ENCODE measurements around the gene CFAP74.

The CFAP74 gene

GRCh38 chr1:2042830-2043773 lies 39.5 kb upstream of the CFAP74 start:
- DNase-seq (ENCODE audit: low spot score) = no peak

GRCh38 chr1:2041887-2042286 lies 38.3 kb upstream of the CFAP74 start:
- no peak for DNase-seq (ENCODE audit: low spot score)

GRCh38 chr1:2041305-2041704 lies 37.7 kb upstream of the CFAP74 start:
- no peak for DNase-seq (ENCODE audit: low spot score)

DNA sequence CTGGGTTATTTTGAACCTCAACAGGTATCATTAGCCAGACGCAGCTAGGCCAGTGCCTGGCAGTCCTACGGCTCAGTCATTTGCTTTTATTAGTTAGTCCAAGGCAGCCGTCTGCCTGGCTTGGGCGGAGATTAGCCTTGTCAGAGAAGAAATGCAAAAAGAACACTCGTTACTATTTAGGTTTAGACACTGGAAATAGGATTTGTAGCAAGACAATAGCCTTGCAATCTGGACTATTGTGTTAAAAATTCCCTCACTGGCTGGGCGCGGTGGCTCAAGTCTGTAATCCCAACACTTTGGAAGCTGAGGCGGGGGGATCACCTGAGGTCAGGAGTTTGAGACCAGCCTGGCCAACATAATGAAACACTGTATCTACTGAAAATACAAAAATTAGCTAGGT lies 35.7 kb upstream of the CFAP74 start:
- no peak for DNase-seq (ENCODE audit: low spot score)

- DNase-seq (ENCODE audit: low spot score) = no peak
Measured at GRCh38 chr1:2038229-2038628, 34.6 kb upstream of the CFAP74 start.

GRCh38 chr1:2037314-2037979 lies 33.9 kb upstream of the CFAP74 start:
- no peak for DNase-seq (ENCODE audit: low spot score)

DNA sequence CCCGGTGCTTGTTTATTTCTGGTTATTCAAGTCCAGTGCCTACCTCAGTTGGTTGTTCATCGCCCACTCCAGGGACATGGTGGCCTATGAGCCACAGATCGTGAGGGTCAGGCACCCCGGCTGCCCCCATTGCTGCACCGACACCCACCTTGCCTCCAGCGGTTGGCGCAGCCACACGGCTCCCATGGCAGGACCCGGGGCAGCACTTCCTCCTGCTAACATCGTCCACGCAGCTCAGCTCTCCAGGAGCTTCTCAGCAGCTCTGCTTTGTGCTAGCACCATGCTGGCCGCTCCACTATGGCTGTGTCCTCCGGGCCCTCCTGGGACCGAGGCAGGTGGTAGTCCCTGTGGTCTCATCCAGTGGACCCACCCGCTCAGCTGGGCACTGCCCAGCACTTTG lies 32.7 kb upstream of the CFAP74 start:
- no peak for DNase-seq (ENCODE audit: low spot score)

GRCh38 chr1:2033165-2033564 lies 29.6 kb upstream of the CFAP74 start:
- no peak for DNase-seq (ENCODE audit: low spot score)

- no peak for DNase-seq (ENCODE audit: low spot score)
Measured at GRCh38 chr1:2032737-2033136, 29.2 kb upstream of the CFAP74 start.

DNA sequence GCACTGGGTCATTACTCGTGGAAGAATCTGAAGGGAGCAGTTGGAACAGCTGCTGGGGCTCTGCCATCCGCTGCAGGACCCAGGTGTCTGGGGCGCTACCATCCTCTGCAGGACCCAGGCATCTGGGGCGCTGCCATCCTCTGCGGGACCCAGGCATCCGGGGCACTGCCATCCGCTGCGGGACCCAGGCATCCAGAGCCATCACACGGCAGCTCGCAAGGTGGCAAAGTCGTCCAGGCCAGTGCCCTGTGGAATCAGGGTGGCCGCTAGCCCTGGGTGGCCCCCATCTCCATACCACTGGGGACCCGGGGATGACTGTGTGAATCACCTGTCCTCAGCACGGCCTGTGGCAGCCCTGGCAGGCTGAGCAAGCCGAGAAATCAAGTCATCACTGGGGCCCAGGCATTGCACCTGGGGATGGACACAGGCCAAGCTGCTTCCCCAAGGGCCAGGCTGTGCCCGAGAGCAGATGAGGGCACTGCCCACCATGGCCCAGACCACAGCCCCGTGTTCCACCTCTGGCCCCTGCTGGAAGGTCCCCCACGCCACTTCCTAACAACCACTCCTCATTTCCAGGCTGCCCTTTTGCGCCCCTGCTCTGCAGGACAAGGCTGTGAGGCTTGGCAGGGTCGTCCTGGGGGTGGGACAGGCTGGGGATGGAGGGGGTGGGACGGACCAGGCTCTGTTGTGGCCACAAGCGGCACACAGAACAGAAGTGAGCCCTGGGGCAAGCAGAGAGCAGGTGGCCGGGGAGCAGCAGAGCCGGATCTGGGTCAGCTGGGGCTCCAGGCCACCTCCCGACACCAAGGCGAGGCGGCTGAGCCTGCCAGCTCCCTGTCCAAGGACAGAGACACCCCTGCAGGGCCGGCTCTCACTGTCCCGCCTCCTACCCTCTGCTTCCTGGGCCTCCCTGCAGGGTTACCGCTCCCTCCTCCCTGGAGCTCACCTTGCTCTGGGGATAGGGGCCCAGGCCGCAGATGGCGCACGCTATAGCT lies 28.3 kb upstream of the CFAP74 start:
- no peak for DNase-seq (ENCODE audit: low spot score)

- no peak for DNase-seq (ENCODE audit: low spot score)
Measured at GRCh38 chr1:2030076-2030871, 26.7 kb upstream of the CFAP74 start.

DNA sequence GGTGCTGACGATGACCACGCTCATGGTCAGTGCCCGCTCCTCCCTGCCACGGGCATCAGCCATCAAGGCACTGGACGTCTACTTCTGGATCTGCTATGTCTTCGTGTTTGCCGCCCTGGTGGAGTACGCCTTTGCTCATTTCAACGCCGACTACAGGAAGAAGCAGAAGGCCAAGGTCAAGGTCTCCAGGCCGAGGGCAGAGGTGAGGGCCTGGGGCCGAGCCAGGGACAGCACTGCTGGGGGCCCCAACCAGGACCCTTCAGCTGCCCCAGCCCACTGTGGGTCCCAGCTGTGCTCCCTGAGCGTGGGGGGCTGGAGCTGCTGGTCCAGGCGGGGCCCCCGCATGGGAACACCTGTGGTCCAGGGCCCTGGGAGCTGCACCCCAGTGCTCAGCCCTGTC lies 26.0 kb upstream of the CFAP74 start:
- DNase-seq (ENCODE audit: low spot score) = no peak

DNA sequence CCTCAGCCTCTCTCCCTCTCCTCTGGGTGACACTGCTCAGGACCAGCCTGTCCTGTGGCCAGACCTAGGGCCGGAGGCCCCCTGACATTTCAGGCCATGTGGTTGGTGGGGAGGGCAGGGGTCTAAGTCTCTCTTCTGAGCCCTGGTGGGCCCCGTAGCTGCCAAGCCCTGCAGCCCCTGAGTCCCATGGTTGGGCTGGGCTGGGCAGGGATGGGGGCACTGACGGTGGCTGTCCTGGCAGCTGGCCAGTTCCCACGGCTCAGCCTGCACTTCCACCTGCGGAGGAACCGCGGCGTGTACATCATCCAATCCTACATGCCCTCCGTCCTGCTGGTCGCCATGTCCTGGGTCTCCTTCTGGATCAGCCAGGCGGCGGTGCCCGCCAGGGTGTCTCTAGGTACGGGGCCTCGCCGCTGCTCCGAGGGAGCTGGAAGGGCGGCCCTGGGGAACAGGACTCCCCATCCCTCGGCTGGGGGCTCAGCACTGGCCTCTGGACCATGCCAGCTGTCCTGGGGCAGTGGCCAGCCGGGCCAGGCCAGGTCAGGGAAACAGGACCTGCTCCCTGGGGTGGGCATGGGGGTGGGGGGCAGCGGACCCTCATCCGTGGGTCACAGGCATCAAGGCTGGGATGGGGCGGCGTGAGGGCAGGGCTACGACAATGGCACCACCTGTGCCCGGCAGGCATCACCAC lies 25.4 kb upstream of the CFAP74 start:
- no peak for DNase-seq (ENCODE audit: low spot score)

DNA sequence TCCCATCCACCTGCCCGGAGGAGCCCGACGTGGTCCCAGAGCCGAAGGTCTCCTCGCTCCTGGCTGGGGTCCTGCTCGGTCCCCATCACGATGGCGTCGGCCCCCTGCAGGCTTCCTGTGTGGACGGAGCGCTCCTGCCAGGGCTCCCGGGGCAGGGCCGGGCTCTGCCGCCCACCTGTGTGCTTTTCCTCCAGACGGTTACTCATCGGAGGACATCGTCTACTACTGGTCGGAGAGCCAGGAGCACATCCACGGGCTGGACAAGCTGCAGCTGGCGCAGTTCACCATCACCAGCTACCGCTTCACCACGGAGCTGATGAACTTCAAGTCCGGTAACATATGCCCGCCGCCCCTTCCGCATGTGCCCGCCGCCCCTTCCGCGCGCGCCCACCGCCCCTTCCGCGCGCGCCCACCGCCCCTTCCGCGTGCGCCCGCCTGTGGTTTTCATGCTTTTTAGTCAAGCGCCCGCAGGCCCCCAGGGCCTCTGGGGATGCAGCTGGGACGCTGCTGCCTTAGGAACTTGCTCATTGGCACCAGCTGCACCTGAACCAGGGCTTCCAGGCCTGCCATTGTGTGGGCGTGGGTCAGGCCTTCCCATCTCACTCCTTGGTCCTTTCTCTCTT lies 24.5 kb upstream of the CFAP74 start:
- no peak for DNase-seq (ENCODE audit: low spot score)

GRCh38 chr1:2025491-2025981 lies 21.9 kb upstream of the CFAP74 start:
- no peak for DNase-seq (ENCODE audit: low spot score)

DNA sequence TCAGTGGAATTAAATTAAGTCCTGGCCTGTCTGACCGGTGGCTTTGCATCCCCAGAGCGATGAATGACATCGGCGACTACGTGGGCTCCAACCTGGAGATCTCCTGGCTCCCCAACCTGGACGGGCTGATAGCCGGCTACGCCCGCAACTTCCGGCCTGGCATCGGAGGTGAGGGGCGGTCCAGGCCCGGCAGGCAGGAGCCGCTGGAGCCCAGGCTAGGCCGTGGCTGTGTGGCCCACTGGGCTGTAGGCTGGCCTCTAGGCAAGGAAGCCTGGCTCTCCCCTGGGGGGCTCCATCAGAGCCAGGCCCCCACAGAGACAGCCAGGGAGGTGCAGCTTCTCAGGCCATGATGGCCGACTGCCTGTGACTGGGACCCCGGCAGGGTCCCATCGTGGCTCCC lies 21.3 kb upstream of the CFAP74 start:
- DNase-seq (ENCODE audit: low spot score) = no peak

DNA sequence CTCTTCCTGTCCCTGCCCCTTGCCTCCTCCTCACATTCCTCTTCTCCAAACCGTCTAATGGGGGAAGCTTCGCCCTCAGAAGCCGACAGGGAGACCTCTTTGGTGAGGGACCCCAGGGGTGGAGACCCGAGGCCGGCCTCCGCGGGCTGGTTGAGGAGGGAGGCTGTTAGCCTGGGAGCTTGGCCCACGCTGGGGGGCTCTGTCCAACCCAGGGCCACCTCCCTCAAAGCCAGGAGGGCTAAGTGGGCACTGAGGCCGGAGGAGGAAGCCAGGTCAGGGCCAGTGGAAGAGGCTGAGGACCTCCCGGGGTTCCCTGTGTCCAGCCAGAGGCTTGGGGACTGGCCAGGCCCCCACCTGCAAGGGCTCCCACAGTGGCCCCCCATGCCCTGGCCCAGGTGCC lies 20.9 kb upstream of the CFAP74 start:
- no peak for DNase-seq (ENCODE audit: low spot score)

- DNase-seq (ENCODE audit: low spot score) = no peak
Measured at GRCh38 chr1:2023187-2023586, 19.6 kb upstream of the CFAP74 start.

GRCh38 chr1:2022063-2022770 lies 18.6 kb upstream of the CFAP74 start:
- no peak for DNase-seq (ENCODE audit: low spot score)

DNA sequence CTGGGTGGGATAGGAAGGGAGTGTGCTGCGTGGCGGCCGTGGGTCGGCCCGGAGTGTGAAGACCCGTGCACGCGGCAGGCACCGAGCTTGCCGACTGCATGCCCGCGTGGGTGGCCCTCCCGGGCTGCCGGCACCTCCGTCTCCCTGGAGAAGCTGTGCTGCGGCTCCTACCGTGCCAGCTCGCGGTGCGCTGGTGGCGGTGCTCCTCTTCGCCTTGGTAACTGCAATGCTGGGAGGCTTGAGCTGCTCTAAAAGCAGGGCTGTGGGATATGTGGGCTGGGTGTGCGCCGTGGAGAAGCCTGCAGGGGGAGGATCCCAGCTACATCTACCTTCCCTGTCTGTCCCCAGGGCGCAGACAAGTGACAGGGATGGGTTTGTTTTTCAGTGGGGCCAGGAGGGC lies 18.0 kb upstream of the CFAP74 start:
- no peak for DNase-seq (ENCODE audit: low spot score)
